ENCODE measurements around the gene UXS1. TPM values are rescaled to one million over a fixed set of nuclear protein-coding genes. Genes with fewer than 3 reads are reported as not detected.

Gene UXS1
- total RNA-seq, 8 experiments from 2014 or later = 24.9 to 76.4 (median 33.8) TPM

GRCh38 chr2:106053581-106053980, 140.5 kb downstream of the UXS1 start:
- no peaks in the 10 kb centered on the region for H3K4me1 ChIP-seq (replicated peaks in 1 of 2)
- H3K4me3 ChIP-seq = no peak overlapping the region
- in situ Hi-C loops (cut with MboI; ENCODE audit: low pct_unique_long_range_greater_than_20kb in 2 of 9, low sequenced_read_pairs in 9 of 9, unreplicated experiment in 9 of 9) = no loop called here
- no peak overlapping the region for H3K27ac ChIP-seq
- 58 to 100% (median 87%) methylated on average over 1 to 5 of the region's 6 CpGs; no CpG with 5 or more reads in 2 of the 10 experiments for WGBS, 10 experiments
- ATAC-seq (replicated peaks in 6 of 8) = no peak

- H3K27ac ChIP-seq = no peak overlapping the region
- ATAC-seq (replicated peaks in 6 of 8) = peak in 3 of 8 experiments; percentile 80 to 90 (median 88)
- H3K4me1 ChIP-seq (replicated peaks in 1 of 2) = no peaks in the 10 kb centered on the region
- in situ Hi-C loops (cut with MboI; ENCODE audit: low pct_unique_long_range_greater_than_20kb in 2 of 9, low sequenced_read_pairs in 9 of 9, unreplicated experiment in 9 of 9) = no loop called here
- 0 to 100% (median 81%) methylated on average over 1 to 2 of the region's 2 CpGs; no CpG with 5 or more reads in 6 of the 10 experiments for WGBS, 10 experiments
- H3K4me3 ChIP-seq = no peak overlapping the region
Observed at GRCh38 chr2:106053116-106053515, 141.0 kb downstream of the UXS1 start.

- in situ Hi-C loops (cut with MboI; ENCODE audit: low pct_unique_long_range_greater_than_20kb in 2 of 9, low sequenced_read_pairs in 9 of 9, unreplicated experiment in 9 of 9) = no loop called here
- peak in 5 of 8 experiments; percentile 16 to 85 (median 76) for ATAC-seq (replicated peaks in 6 of 8)
- 40 to 80% (median 71%) methylated on average over 1 to 6 of the region's 6 CpGs; no CpG with 5 or more reads in 2 of the 10 experiments for WGBS, 10 experiments
- no peak overlapping the region for H3K27ac ChIP-seq
- peaks cover 9 to 16% of the 10 kb centered on the region in 2 donors for H3K4me1 ChIP-seq (replicated peaks in 1 of 2)
- H3K4me3 ChIP-seq = no peak overlapping the region
Observed at GRCh38 chr2:106044859-106045258, 149.2 kb downstream of the UXS1 start.

- H3K4me1 ChIP-seq (replicated peaks in 1 of 2) = peaks cover 9 to 16% of the 10 kb centered on the region in 2 donors
- H3K27ac ChIP-seq = no peak overlapping the region
- peak in 2 of 8 experiments; percentile 47 to 48 for ATAC-seq (replicated peaks in 6 of 8)
- H3K4me3 ChIP-seq = no peak overlapping the region
- WGBS, 10 experiments = 0 to 72% (median 50%) methylated on average over 1 to 4 of the region's 4 CpGs; no CpG with 5 or more reads in 1 of the 10 experiments
- in situ Hi-C loops (cut with MboI; ENCODE audit: low pct_unique_long_range_greater_than_20kb in 2 of 9, low sequenced_read_pairs in 9 of 9, unreplicated experiment in 9 of 9) = no loop called here
Observed at GRCh38 chr2:106044021-106044420, 150.1 kb downstream of the UXS1 start.

Measured in motor neuron (in vitro differentiated cells).